H9 (cell line): ENCODE measurements around the gene CDYL. TPM values are rescaled to one million over a fixed set of nuclear protein-coding genes. Genes with fewer than 3 reads are reported as not detected.

Experiments used
- DNase-seq: peaks from one replicate; pipeline ENCODE4 v3.0.0-alpha.2; 2017
- H2AFZ ChIP-seq: one replicate; pipeline ENCODE4 v1.6.1; 2013; ENCODE audit warnings: mild to moderate bottlenecking, low read length, control low read depth, moderate library complexity
- H2AK5ac ChIP-seq: 2 replicates; pipeline ENCODE4 v1.6.1; 2013; ENCODE audit warnings: low read length, control low read depth, mixed read lengths; ENCODE audit not compliant: insufficient read length
- H2BK120ac ChIP-seq: one replicate; pipeline ENCODE4 v1.6.1; 2013; ENCODE audit warnings: low read depth, mild to moderate bottlenecking, low read length, control low read depth, inconsistent platforms; ENCODE audit not compliant: poor library complexity, severe bottlenecking
- H2BK12ac ChIP-seq: 2 replicates; pipeline ENCODE4 v1.6.1; 2013; ENCODE audit warnings: low read length, control low read depth, mixed read lengths, low read depth; ENCODE audit not compliant: insufficient read length
- H2BK15ac ChIP-seq: 2 replicates; pipeline ENCODE4 v1.6.1; 2013; ENCODE audit warnings: low read depth, low read length, control low read depth
- H2BK20ac ChIP-seq: one replicate; pipeline ENCODE4 v1.6.1; 2013; ENCODE audit warnings: low read depth, mild to moderate bottlenecking, low read length, control low read depth, inconsistent platforms; ENCODE audit not compliant: poor library complexity, severe bottlenecking
- H2BK5ac ChIP-seq: 2 replicates; pipeline ENCODE4 v1.6.1; 2013; ENCODE audit warnings: low read length, control low read depth, mixed read lengths; ENCODE audit not compliant: insufficient read length
- H3K14ac ChIP-seq: 2 replicates; pipeline ENCODE4 v1.6.1; 2013; ENCODE audit warnings: low read length, control low read depth; ENCODE audit not compliant: insufficient read depth
- H3K18ac ChIP-seq: 2 replicates; pipeline ENCODE4 v1.6.1; 2013; ENCODE audit warnings: low read depth, mild to moderate bottlenecking, mixed read lengths, low read length, control low read depth; ENCODE audit not compliant: insufficient read length
- H3K23ac ChIP-seq: 2 replicates; pipeline ENCODE4 v1.6.1; 2013; ENCODE audit warnings: low read length, control low read depth, mixed read lengths, low read depth; ENCODE audit not compliant: insufficient read length
- H3K23me2 ChIP-seq: 2 replicates; pipeline ENCODE4 v1.6.1; 2013; ENCODE audit warnings: low read depth, mild to moderate bottlenecking, mixed read lengths, low read length, control low read depth; ENCODE audit not compliant: insufficient read length, poor library complexity, severe bottlenecking
- H3K27ac ChIP-seq: 2 replicates; pipeline ENCODE4 v1.5.1; 2013; ENCODE audit warnings: low read length, control low read depth, mixed read lengths, low read depth; ENCODE audit not compliant: insufficient read length
- H3K27me3 ChIP-seq: 2 replicates; pipeline ENCODE4 v1.6.1; 2013; ENCODE audit warnings: low read length, control low read depth, inconsistent platforms; ENCODE audit not compliant: insufficient read depth
- H3K4ac ChIP-seq: 2 replicates; pipeline ENCODE4 v1.6.1; 2013; ENCODE audit warnings: low read depth, mild to moderate bottlenecking, control low read depth, inconsistent platforms, low read length, moderate library complexity
- H3K4me1 ChIP-seq: 2 replicates; pipeline ENCODE4 v1.6.1; 2013; ENCODE audit warnings: low read length, control low read depth, inconsistent platforms; ENCODE audit not compliant: insufficient read depth
- H3K4me2 ChIP-seq: 2 replicates; pipeline ENCODE4 v1.6.1; 2013; ENCODE audit warnings: low read length, control low read depth, mixed read lengths; ENCODE audit not compliant: insufficient read length, insufficient read depth
- H3K56ac ChIP-seq: 2 replicates; pipeline ENCODE4 v1.6.1; 2013; ENCODE audit warnings: low read depth, mild to moderate bottlenecking, mixed read lengths, low read length, control low read depth; ENCODE audit not compliant: insufficient read length
- H3K79me1 ChIP-seq: 2 replicates; pipeline ENCODE4 v1.6.1; 2013; ENCODE audit warnings: low read depth, mild to moderate bottlenecking, moderate library complexity, low read length, control low read depth, inconsistent platforms; ENCODE audit not compliant: insufficient read depth, poor library complexity, severe bottlenecking
- H3K79me2 ChIP-seq: 2 replicates; pipeline ENCODE4 v1.6.1; 2013; ENCODE audit warnings: low read length, control low read depth, inconsistent platforms; ENCODE audit not compliant: insufficient read depth
- H3K9ac ChIP-seq: 2 replicates; pipeline ENCODE4 v1.6.1; 2013; ENCODE audit warnings: low read length, control low read depth, mixed read lengths; ENCODE audit not compliant: insufficient read length; ENCODE audit errors: extremely low read depth
- H3K9me3 ChIP-seq: one replicate; pipeline ENCODE4 v1.6.1; 2013; ENCODE audit warnings: low read depth, low read length, inconsistent platforms; ENCODE audit not compliant: control insufficient read depth
- H3T11ph ChIP-seq: one replicate; pipeline ENCODE4 v1.6.1; 2013; ENCODE audit warnings: mild to moderate bottlenecking, low read length, control low read depth, inconsistent platforms
- H4K20me1 ChIP-seq: one replicate; pipeline ENCODE4 v1.6.1; 2013; ENCODE audit not compliant: control insufficient read depth, insufficient read length, insufficient read depth
- H4K5ac ChIP-seq: 2 replicates; pipeline ENCODE4 v1.6.1; 2013; ENCODE audit warnings: low read depth, mild to moderate bottlenecking, mixed read lengths, low read length, control low read depth; ENCODE audit not compliant: insufficient read length
- H4K8ac ChIP-seq: replicated peaks from 2 replicates; pipeline ENCODE4 v1.6.1; 2013; ENCODE audit warnings: low read length, control low read depth, mixed read lengths, low read depth; ENCODE audit not compliant: insufficient read length
- H4K91ac ChIP-seq: 2 replicates; pipeline ENCODE4 v1.6.1; 2013; ENCODE audit warnings: low read depth, mild to moderate bottlenecking, moderate library complexity, mixed read lengths, low read length, control low read depth; ENCODE audit not compliant: insufficient read length
- H3K27ac Mint-ChIP-seq, 3 experiments: 2 replicates in 2 of 3; 3 replicates in 1 of 3; pipeline ENCODE4 v1.8.0; 2020 to 2021; ENCODE audit warnings: mixed read lengths in 3 of 3, mild to moderate bottlenecking in 1 of 3, moderate library complexity in 1 of 3
- H3K27me3 Mint-ChIP-seq: 2 replicates; pipeline ENCODE4 v1.8.0; 2021; ENCODE audit warnings: low read depth, mild to moderate bottlenecking, moderate library complexity, mixed read lengths
- H3K36me3 Mint-ChIP-seq, 3 experiments: 2 replicates in 2 of 3; 3 replicates in 1 of 3; pipeline ENCODE4 v1.8.0; 2020 to 2021; ENCODE audit warnings: low read depth in 3 of 3, mixed read lengths in 3 of 3; ENCODE audit not compliant: insufficient read depth in 1 of 3
- H3K4me1 Mint-ChIP-seq, 2 experiments: 2 replicates each; pipeline ENCODE4 v1.8.0; 2020; ENCODE audit warnings: mixed read lengths in 2 of 2
- H3K4me3 Mint-ChIP-seq, 2 experiments: 2 replicates in 1 of 2; 3 replicates in 1 of 2; pipeline ENCODE4 v1.8.0; 2020 to 2021; ENCODE audit warnings: mild to moderate bottlenecking in 2 of 2, mixed read lengths in 2 of 2, moderate library complexity in 1 of 2
- H3K9me3 Mint-ChIP-seq, 2 experiments: 2 replicates in 1 of 2; 3 replicates in 1 of 2; pipeline ENCODE4 v1.8.0; 2020; ENCODE audit warnings: mild to moderate bottlenecking in 2 of 2, mixed read lengths in 2 of 2, moderate library complexity in 1 of 2
- total RNA-seq: library from RNA; stranded (reverse); gene quantifications from 2 replicates; pipeline ENCODE4 v1.2.1, GENCODE V29; 2021
- TF ChIP-seq, protein P1 (sequence below): fragments of 200-600 bp; sonication (generic); conservative IDR thresholded peaks from 3 replicates; pipeline ENCODE4 v1.8.0; 2021; ENCODE audit warnings: antibody characterized with exemption, mild to moderate bottlenecking

Gene CDYL
- total RNA-seq, 1 experiment from 2014 or later = 95.0 TPM

- Histone ChIP-seq H2BK20ac (no peak overlapping the region), H2BK5ac (no peak overlapping the region), H3K23ac (no peak overlapping the region), H3K18ac (no peak overlapping the region), H3K27ac (no peak overlapping the region), H2BK12ac (no peak overlapping the region), H3K9me3 (no peaks in the 10 kb centered on the region), H3K4ac (no peak overlapping the region), H2BK120ac (no peak overlapping the region), H2BK15ac (no peak overlapping the region), H3K9ac (no peak overlapping the region), H3K79me1 (no peaks in the 10 kb centered on the region), H3K56ac (no peak overlapping the region), H2AFZ (no peak overlapping the region), H4K91ac (no peak overlapping the region), H3K14ac (no peak overlapping the region), H3K23me2 (no peaks in the 10 kb centered on the region), H4K5ac (no peak overlapping the region), H3T11ph (no peak overlapping the region), H3K27me3 (no peaks in the 10 kb centered on the region), H3K79me2 (no peaks in the 10 kb centered on the region), H4K8ac (no peak overlapping the region), H3K4me2 (no peak overlapping the region), H2AK5ac (no peak overlapping the region), H3K4me1 (0 out of 2 replicates have a peak, but pooled peaks cover 2% of the 10 kb centered on the region), H4K20me1 (no peaks in the 10 kb centered on the region)
- Mint-ChIP-seq H3K9me3 (no peaks in the 10 kb centered on the region), H3K27me3 (peaks cover 6% of the 10 kb centered on the region), H3K4me3 (no peak overlapping the region), H3K4me1 (peaks cover 21 to 39% of the 10 kb centered on the region in 2 experiments), H3K36me3 (no peaks in the 10 kb centered on the region), H3K27ac (no peak overlapping the region)
- DNase-seq = no peak
- TF ChIP-seq, protein P1, sequence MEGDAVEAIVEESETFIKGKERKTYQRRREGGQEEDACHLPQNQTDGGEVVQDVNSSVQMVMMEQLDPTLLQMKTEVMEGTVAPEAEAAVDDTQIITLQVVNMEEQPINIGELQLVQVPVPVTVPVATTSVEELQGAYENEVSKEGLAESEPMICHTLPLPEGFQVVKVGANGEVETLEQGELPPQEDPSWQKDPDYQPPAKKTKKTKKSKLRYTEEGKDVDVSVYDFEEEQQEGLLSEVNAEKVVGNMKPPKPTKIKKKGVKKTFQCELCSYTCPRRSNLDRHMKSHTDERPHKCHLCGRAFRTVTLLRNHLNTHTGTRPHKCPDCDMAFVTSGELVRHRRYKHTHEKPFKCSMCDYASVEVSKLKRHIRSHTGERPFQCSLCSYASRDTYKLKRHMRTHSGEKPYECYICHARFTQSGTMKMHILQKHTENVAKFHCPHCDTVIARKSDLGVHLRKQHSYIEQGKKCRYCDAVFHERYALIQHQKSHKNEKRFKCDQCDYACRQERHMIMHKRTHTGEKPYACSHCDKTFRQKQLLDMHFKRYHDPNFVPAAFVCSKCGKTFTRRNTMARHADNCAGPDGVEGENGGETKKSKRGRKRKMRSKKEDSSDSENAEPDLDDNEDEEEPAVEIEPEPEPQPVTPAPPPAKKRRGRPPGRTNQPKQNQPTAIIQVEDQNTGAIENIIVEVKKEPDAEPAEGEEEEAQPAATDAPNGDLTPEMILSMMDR = no peak
Observed at GRCh38 chr6:4727217-4727616, 49.0 kb upstream of the CDYL start.
